Ovary (tissue), 3 donors: ENCODE data around the gene ZW10.

Experiments
- EP300 ChIP-seq: sonication (generic); formaldehyde crosslinking; IDR thresholded peaks from one replicate; pipeline ENCODE4 v1.6.1; 2017; ENCODE audit warnings: antibody characterized with exemption
- POLR2A ChIP-seq: fragments of 450-650 bp; IDR thresholded peaks from one replicate; pipeline ENCODE4 v1.6.1; 2017; ENCODE audit warnings: antibody characterized with exemption, mild to moderate bottlenecking, moderate library complexity
- TF ChIP-seq, protein P1 (sequence below), 3 donors: fragments of 450-650 bp in 2 of 3; fragments of 200-600 bp in 1 of 3; IDR thresholded peaks; one replicate each; pipeline versions ENCODE4 v1.5.1 to v1.8.0; 2016 to 2022; ENCODE audit warnings: antibody characterized with exemption in 3 of 3, mild to moderate bottlenecking in 1 of 3
- donor health status: DM: no; HTN: no; CAD: no.

DNA sequence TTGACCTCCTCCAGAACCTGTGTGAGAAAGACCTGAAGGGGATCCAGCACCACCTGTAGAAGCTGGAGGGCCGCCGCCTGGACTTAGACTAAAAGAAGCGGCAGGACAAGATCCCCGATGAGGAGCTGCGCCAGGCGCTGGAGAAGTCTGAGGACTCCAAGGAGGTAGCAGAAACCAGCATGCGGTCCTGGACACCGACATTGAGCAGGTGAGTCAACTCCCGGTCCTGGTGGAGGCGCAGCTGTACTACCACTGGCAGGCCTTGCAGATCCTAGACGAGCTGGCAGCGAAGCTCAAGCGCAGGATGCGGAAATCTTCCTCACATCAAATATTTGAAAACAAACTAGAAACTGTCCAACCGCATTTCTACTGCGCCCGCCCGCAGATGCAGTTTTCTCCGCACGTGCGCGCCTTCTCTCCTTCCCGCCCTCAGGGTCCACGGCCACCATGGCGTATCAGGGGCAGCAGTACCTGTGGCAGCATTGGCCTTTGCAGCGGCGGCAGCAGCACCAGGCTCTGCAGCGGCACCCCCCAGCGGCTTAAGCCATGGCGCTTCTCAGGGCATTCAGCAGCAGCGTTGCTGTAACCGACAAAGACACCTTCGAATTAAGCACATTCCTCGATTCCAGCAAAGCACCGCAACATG is 16.3 kb upstream of the ZW10 start:
- TF ChIP-seq, protein P1, sequence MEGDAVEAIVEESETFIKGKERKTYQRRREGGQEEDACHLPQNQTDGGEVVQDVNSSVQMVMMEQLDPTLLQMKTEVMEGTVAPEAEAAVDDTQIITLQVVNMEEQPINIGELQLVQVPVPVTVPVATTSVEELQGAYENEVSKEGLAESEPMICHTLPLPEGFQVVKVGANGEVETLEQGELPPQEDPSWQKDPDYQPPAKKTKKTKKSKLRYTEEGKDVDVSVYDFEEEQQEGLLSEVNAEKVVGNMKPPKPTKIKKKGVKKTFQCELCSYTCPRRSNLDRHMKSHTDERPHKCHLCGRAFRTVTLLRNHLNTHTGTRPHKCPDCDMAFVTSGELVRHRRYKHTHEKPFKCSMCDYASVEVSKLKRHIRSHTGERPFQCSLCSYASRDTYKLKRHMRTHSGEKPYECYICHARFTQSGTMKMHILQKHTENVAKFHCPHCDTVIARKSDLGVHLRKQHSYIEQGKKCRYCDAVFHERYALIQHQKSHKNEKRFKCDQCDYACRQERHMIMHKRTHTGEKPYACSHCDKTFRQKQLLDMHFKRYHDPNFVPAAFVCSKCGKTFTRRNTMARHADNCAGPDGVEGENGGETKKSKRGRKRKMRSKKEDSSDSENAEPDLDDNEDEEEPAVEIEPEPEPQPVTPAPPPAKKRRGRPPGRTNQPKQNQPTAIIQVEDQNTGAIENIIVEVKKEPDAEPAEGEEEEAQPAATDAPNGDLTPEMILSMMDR (IDR thresholded peaks at IDR 0.05), result no peak
- no peak for TF ChIP-seq POLR2A
- TF ChIP-seq EP300, result no peak
